ENCODE results near the gene RPTOR.

DNA sequence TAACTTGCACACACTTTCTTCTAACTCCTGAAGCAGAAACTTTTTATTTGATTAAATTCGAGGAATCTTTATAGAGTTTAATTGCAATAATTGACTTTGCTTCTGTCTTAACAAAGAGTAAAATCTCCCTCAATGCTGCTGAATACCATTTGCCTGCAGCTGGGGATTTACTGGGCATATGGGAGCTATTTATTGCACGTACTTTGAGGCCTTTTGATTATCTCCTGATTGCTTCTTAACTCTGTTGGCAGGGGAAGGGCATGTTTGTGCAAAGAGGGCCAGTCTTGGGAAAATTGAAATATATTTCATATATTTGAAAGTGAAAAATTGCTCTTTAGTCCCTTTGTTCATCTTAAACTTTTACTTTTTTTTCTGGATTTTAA lies 290.2 kb downstream of the RPTOR start:
- TF ChIP-seq, protein P1, sequence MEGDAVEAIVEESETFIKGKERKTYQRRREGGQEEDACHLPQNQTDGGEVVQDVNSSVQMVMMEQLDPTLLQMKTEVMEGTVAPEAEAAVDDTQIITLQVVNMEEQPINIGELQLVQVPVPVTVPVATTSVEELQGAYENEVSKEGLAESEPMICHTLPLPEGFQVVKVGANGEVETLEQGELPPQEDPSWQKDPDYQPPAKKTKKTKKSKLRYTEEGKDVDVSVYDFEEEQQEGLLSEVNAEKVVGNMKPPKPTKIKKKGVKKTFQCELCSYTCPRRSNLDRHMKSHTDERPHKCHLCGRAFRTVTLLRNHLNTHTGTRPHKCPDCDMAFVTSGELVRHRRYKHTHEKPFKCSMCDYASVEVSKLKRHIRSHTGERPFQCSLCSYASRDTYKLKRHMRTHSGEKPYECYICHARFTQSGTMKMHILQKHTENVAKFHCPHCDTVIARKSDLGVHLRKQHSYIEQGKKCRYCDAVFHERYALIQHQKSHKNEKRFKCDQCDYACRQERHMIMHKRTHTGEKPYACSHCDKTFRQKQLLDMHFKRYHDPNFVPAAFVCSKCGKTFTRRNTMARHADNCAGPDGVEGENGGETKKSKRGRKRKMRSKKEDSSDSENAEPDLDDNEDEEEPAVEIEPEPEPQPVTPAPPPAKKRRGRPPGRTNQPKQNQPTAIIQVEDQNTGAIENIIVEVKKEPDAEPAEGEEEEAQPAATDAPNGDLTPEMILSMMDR (IDR thresholded peaks at IDR 0.05; ENCODE audit: borderline replicate concordance, extremely low read depth, low read length, poor library complexity, severe bottlenecking) = no peak
- no peak for TF ChIP-seq EZH2 (IDR thresholded peaks at IDR 0.05; ENCODE audit: borderline replicate concordance, low read depth, low read length, severe bottlenecking)
